ENCODE data around the gene ACAD8. TPM values are rescaled to one million over a fixed set of nuclear protein-coding genes. Genes with fewer than 3 reads are reported as not detected.

The ACAD8 gene
- total and polyA plus RNA-seq, 2 of the 8 experiments (the other 6 are each of a cell fraction or from before 2014, with no cell fraction given) = 45.8 to 52.7 TPM

GRCh38 chr11:134250675-134251074 is 2.7 kb upstream of the ACAD8 start (continued):
- TF ChIP-seq ATF3 (IDR thresholded peaks at IDR 0.05; ENCODE audit: insufficient read depth, low read depth, low read length) (no peak), SP1 (IDR thresholded peaks at IDR 0.05; ENCODE audit: low read depth, low read length) (no peak), USF2 (IDR thresholded peaks at IDR 0.05; ENCODE audit: low read length) (no peak), KDM1A (IDR thresholded peaks at IDR 0.05; ENCODE audit: borderline replicate concordance, low read length) (no peak), POU5F1 (IDR thresholded peaks at IDR 0.05; ENCODE audit: low read depth, low read length) (no peak), SP2 (IDR thresholded peaks at IDR 0.05; ENCODE audit: low read length) (no peak), BCL11A (IDR thresholded peaks at IDR 0.05; ENCODE audit: low read depth in 2 of 2, low read length in 2 of 2) (no peak), SIRT6 (IDR thresholded peaks at IDR 0.05; ENCODE audit: low read length) (no peak), TBP (IDR thresholded peaks at IDR 0.05; ENCODE audit: low read depth, low read length) (no peak)

Data from H1 (cell line).